ENCODE results near the gene TTLL11.

Gene TTLL11

GRCh38 chr9:121815546-121816448 lies 277.3 kb downstream of the TTLL11 start:
- DNase-seq (ENCODE audit: low read depth), result no peak
- H3K4me3 ChIP-seq (ENCODE audit: low read depth, low read length), result no peak overlapping the region
- TF ChIP-seq CTCF (IDR thresholded peaks at IDR 0.05; ENCODE audit: low read depth, low read length) (no peak), MYC (IDR thresholded peaks at IDR 0.05; ENCODE audit: low read depth, low read length) (no peak), POLR2A (IDR thresholded peaks at IDR 0.05; ENCODE audit: extremely low read depth, insufficient read length) (no peak), MAX (IDR thresholded peaks at IDR 0.05; ENCODE audit: low read depth, low read length) (no peak)

DNA sequence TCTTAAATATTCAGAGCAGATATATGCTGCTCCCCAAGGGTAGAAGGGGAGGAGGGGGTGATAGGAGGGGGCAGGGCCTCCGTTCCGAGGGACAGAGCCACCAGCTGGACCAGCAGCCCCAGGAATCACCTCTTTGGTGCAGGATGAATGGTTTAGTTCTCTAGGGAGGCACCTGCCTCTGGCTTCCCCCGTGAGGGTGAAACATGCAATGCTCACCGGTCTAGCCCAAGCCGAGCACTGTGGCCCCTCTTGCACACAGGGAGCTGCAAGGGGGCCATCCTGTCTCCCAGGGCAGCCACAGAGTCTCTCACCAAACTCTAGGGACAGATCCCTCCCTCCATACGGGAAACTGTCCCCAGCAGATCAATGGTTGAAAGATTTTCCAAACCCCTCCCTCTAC lies 278.0 kb downstream of the TTLL11 start:
- no peak for DNase-seq (ENCODE audit: low read depth)
- H3K4me3 ChIP-seq (ENCODE audit: low read depth, low read length), result no peak overlapping the region
- TF ChIP-seq POLR2A (IDR thresholded peaks at IDR 0.05; ENCODE audit: extremely low read depth, insufficient read length) (no peak), MYC (IDR thresholded peaks at IDR 0.05; ENCODE audit: low read depth, low read length) (no peak), MAX (IDR thresholded peaks at IDR 0.05; ENCODE audit: low read depth, low read length) (no peak), CTCF (IDR thresholded peaks at IDR 0.05; ENCODE audit: low read depth, low read length) (no peak)

GRCh38 chr9:121814594-121814993 lies 278.5 kb downstream of the TTLL11 start:
- no peak for DNase-seq (ENCODE audit: low read depth)
- no peak for TF ChIP-seq MYC (IDR thresholded peaks at IDR 0.05; ENCODE audit: low read depth, low read length)
- no peak for TF ChIP-seq CTCF (IDR thresholded peaks at IDR 0.05; ENCODE audit: low read depth, low read length)
- no peak for TF ChIP-seq POLR2A (IDR thresholded peaks at IDR 0.05; ENCODE audit: extremely low read depth, insufficient read length)
- no peak for TF ChIP-seq MAX (IDR thresholded peaks at IDR 0.05; ENCODE audit: low read depth, low read length)
- no peak overlapping the region for H3K4me3 ChIP-seq (ENCODE audit: low read depth, low read length)

- TF ChIP-seq MAX (IDR thresholded peaks at IDR 0.05; ENCODE audit: low read depth, low read length), result no peak
- TF ChIP-seq POLR2A (IDR thresholded peaks at IDR 0.05; ENCODE audit: extremely low read depth, insufficient read length), result no peak
- TF ChIP-seq CTCF (IDR thresholded peaks at IDR 0.05; ENCODE audit: low read depth, low read length), result no peak
- no peak overlapping the region for H3K4me3 ChIP-seq (ENCODE audit: low read depth, low read length)
- DNase-seq (ENCODE audit: low read depth), result no peak
These were observed 279.4 kb downstream of the TTLL11 start for GRCh38 chr9:121813519-121814210.

DNA sequence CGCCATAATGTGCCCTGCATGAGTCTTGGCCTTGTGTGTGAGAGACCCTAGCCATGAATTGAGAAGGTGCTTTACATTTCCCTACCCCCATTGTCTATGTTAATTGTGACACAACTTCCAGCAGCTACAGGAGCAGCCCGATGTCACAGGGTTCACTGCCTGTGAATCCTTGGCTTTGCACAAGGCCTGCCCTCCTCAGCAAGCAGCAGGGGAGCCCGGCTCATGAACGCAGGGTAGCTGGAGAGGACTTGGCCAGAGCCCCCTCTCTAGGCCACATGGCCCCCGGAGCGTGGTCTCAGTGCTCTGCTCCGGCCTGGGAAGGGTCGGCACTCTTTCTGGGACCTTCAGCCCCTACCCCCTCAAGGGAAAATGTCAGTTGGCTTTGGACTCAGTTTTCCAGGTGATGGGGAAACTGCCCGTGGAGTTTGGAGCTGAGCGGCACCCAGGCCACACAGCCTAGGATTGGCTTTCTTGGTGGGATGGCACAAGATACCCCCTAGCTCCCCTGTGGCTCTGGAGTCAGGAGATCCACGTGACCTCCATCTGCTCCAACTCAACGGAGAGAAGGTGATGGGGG lies 280.9 kb downstream of the TTLL11 start:
- no peak overlapping the region for H3K4me3 ChIP-seq (ENCODE audit: low read depth, low read length)
- no peak for DNase-seq (ENCODE audit: low read depth)
- TF ChIP-seq MAX (IDR thresholded peaks at IDR 0.05; ENCODE audit: low read depth, low read length) (no peak), CTCF (IDR thresholded peaks at IDR 0.05; ENCODE audit: low read depth, low read length) (no peak), POLR2A (IDR thresholded peaks at IDR 0.05; ENCODE audit: extremely low read depth, insufficient read length) (no peak), MYC (IDR thresholded peaks at IDR 0.05; ENCODE audit: low read depth, low read length) (no peak)
